Activated T-helper 1 cell treated with anti-CD3 and anti-CD28 coated beads, Interleukin-12 subunit alpha, Interleukin-12 subunit beta, Interleukin-2, Interleukin-4 antibody, amounts not matched to agents 30 ng/mL and 10 ng/mL and 1 ng/mL, durations not matched to agents 14 hours and 24 hours and 36 hours (primary cell): ENCODE data around the gene SCARF1. TPM values are rescaled to one million over a fixed set of nuclear protein-coding genes. Genes with fewer than 3 reads are reported as not detected.

Experiments
- DNase-seq: peaks from one replicate; pipeline ENCODE4 v3.0.0; 2021; ENCODE audit warnings: low spot score
- H3K27ac Mint-ChIP-seq: one replicate; pipeline ENCODE4 v1.8.0; 2021; ENCODE audit warnings: mild to moderate bottlenecking, mixed read lengths
- H3K27me3 Mint-ChIP-seq: one replicate; pipeline ENCODE4 v1.8.0; 2022; ENCODE audit warnings: mild to moderate bottlenecking, moderate library complexity, mixed read lengths; ENCODE audit not compliant: insufficient read depth
- H3K36me3 Mint-ChIP-seq: one replicate; pipeline ENCODE4 v1.8.0; 2021; ENCODE audit warnings: low read depth, mixed read lengths
- H3K4me1 Mint-ChIP-seq: one replicate; pipeline ENCODE4 v1.8.0; 2021; ENCODE audit warnings: low read depth, mixed read lengths
- H3K4me3 Mint-ChIP-seq: one replicate; pipeline ENCODE4 v1.8.0; 2021; ENCODE audit warnings: mild to moderate bottlenecking, moderate library complexity, mixed read lengths
- H3K9me3 Mint-ChIP-seq: one replicate; pipeline ENCODE4 v1.8.0; 2021; ENCODE audit warnings: mixed read lengths
- intact Hi-C: fragments of 100-400 bp; cut with micrococcal nuclease; formaldehyde crosslinking; loops from one replicate; pipeline ENCODE4 v1.15.1; 2024
- total RNA-seq: library from RNA; stranded (reverse); gene quantifications from 2 replicates; pipeline ENCODE4 v1.2.3, GENCODE V29; 2022

Gene SCARF1
- total RNA-seq, 1 donor from 2014 or later: 7.3 TPM

GRCh38 chr17:1592751-1593629 lies 52.5 kb downstream of the SCARF1 start:
- Mint-ChIP-seq H3K4me1 (no peaks in the 10 kb centered on the region), H3K9me3 (no peaks in the 10 kb centered on the region), H3K27ac (no peak overlapping the region), H3K27me3 (peaks cover 8% of the 10 kb centered on the region), H3K4me3 (no peak overlapping the region), H3K36me3 (no peaks in the 10 kb centered on the region)
- intact Hi-C loops: no loop called here
- no peak for DNase-seq

- no peak for DNase-seq
- H3K27ac Mint-ChIP-seq: no peak overlapping the region
- no peaks in the 10 kb centered on the region for H3K9me3 Mint-ChIP-seq
- intact Hi-C loops: no loop called here
- H3K27me3 Mint-ChIP-seq: peaks cover 7% of the 10 kb centered on the region
- H3K36me3 Mint-ChIP-seq: no peaks in the 10 kb centered on the region
- H3K4me1 Mint-ChIP-seq: no peaks in the 10 kb centered on the region
- no peak overlapping the region for H3K4me3 Mint-ChIP-seq
Observed at GRCh38 chr17:1591474-1592090, 54.0 kb downstream of the SCARF1 start.

- Mint-ChIP-seq H3K4me3 (no peak overlapping the region), H3K27me3 (peaks cover 7% of the 10 kb centered on the region), H3K9me3 (no peaks in the 10 kb centered on the region), H3K4me1 (no peaks in the 10 kb centered on the region), H3K36me3 (no peaks in the 10 kb centered on the region), H3K27ac (no peak overlapping the region)
- intact Hi-C loops: no loop called here
- no peak for DNase-seq
Observed at GRCh38 chr17:1590747-1591473, 54.6 kb downstream of the SCARF1 start.

GRCh38 chr17:1590029-1590746 lies 55.3 kb downstream of the SCARF1 start:
- Mint-ChIP-seq H3K27ac (no peak overlapping the region), H3K4me1 (no peaks in the 10 kb centered on the region), H3K4me3 (no peak overlapping the region), H3K27me3 (peaks cover 7% of the 10 kb centered on the region), H3K36me3 (no peaks in the 10 kb centered on the region), H3K9me3 (no peaks in the 10 kb centered on the region)
- DNase-seq: no peak
- intact Hi-C loops: no loop called here

GRCh38 chr17:1588821-1589585 lies 56.5 kb downstream of the SCARF1 start:
- DNase-seq: no peak
- Mint-ChIP-seq H3K27ac (no peak overlapping the region), H3K27me3 (peaks cover 7% of the 10 kb centered on the region), H3K9me3 (no peaks in the 10 kb centered on the region), H3K4me3 (no peak overlapping the region), H3K36me3 (no peaks in the 10 kb centered on the region), H3K4me1 (no peaks in the 10 kb centered on the region)
- intact Hi-C loops: no loop called here

- intact Hi-C loops: no loop called here
- no peaks in the 10 kb centered on the region for H3K9me3 Mint-ChIP-seq
Observed at GRCh38 chr17:1584167-1584566, 61.4 kb downstream of the SCARF1 start.

More at GRCh38 chr17:1584167-1584566, 61.4 kb downstream of the SCARF1 start:
- H3K27ac Mint-ChIP-seq: no peak overlapping the region
- H3K36me3 Mint-ChIP-seq: no peaks in the 10 kb centered on the region
- H3K27me3 Mint-ChIP-seq: no peaks in the 10 kb centered on the region
- DNase-seq: no peak
- no peak overlapping the region for H3K4me3 Mint-ChIP-seq
- H3K4me1 Mint-ChIP-seq: no peaks in the 10 kb centered on the region

Other genes starting within 250 kb of the SCARF1 start
- gene YWHAE, start 245.5 kb downstream of the SCARF1 start, total RNA-seq: 439 and 444 TPM in 2 replicates
- gene CRK, start 189.5 kb downstream of the SCARF1 start, total RNA-seq: 19.8 and 24.2 TPM in 2 replicates
- gene MYO1C, start 153.0 kb downstream of the SCARF1 start, total RNA-seq: 31.1 and 44.0 TPM in 2 replicates
- 23.9 and 24.7 TPM in 2 replicates for gene INPP5K, start 129.1 kb downstream of the SCARF1 start, total RNA-seq
- gene PITPNA, start 82.9 kb downstream of the SCARF1 start, total RNA-seq: 72.7 and 74.2 TPM in 2 replicates
- 1.7 and 2.5 TPM in 2 replicates for gene SLC43A2, start 16.9 kb downstream of the SCARF1 start, total RNA-seq
- 6.8 and 7.4 TPM in 2 replicates for gene RILP, start 4.1 kb upstream of the SCARF1 start, total RNA-seq
- gene PRPF8, start 39.1 kb upstream of the SCARF1 start, total RNA-seq: 405 and 410 TPM in 2 replicates
- 0.12 and 0.13 TPM in 2 replicates for gene TLCD2, start 64.6 kb upstream of the SCARF1 start, total RNA-seq
- gene WDR81, start 79.0 kb upstream of the SCARF1 start, total RNA-seq: 21.6 and 21.9 TPM in 2 replicates
- 0.12 and 0.41 TPM in 2 replicates for gene SERPINF2, start 97.1 kb upstream of the SCARF1 start, total RNA-seq
- not detected in 2 replicates for gene SERPINF1, start 116.3 kb upstream of the SCARF1 start, total RNA-seq
- gene SMYD4, start 184.2 kb upstream of the SCARF1 start, total RNA-seq: 28.4 and 33.4 TPM in 2 replicates
- gene RPA1, start 184.3 kb upstream of the SCARF1 start, total RNA-seq: 266 and 269 TPM in 2 replicates